Prostate gland (tissue), 2 donors: ENCODE results near the gene SMPD3. TPM values are rescaled to one million over a fixed set of nuclear protein-coding genes. Genes with fewer than 3 reads are reported as not detected.

ENCODE experiments used
- DNase-seq: peaks from one replicate; pipeline ENCODE4 v3.0.0-alpha.2; 2019; ENCODE audit warnings: low spot score
- H3K27ac ChIP-seq, 2 donors: fragments of 200-600 bp; sonication (generic); 2 replicates each; pipeline ENCODE4 v1.5.1; 2017 to 2019
- H3K27me3 ChIP-seq: fragments of 200-600 bp; sonication (generic); replicated peaks from 2 replicates; pipeline ENCODE4 v1.5.1; 2019; ENCODE audit not compliant: insufficient read depth
- H3K36me3 ChIP-seq, 2 donors: fragments of 200-600 bp; sonication (generic); 1 replicate in 1 of 2; 2 replicates in 1 of 2; pipeline versions ENCODE4 v1.5.1 to v1.8.1; 2017 to 2019
- H3K4me1 ChIP-seq: fragments of 200-600 bp; sonication (generic); replicated peaks from 2 replicates; pipeline ENCODE4 v1.5.1; 2019
- H3K4me3 ChIP-seq, 2 donors: fragments of 200-600 bp; sonication (generic); 2 replicates each; pipeline ENCODE4 v1.5.1; 2017 to 2019
- H3K9me3 ChIP-seq: fragments of 200-600 bp; sonication (generic); 2 replicates; pipeline ENCODE4 v1.5.1; 2017
- CTCF ChIP-seq, 4 experiments: fragments of 200-600 bp in 2 of 4; fragments of 450-650 bp in 2 of 4; sonication (generic) in 2 of 4; IDR thresholded peaks; 1 replicate in 3 of 4; 2 replicates in 1 of 4; pipeline ENCODE4 v1.5.1; 2016 to 2019; ENCODE audit warnings: antibody characterized with exemption in 4 of 4, mild to moderate bottlenecking in 2 of 4, moderate library complexity in 2 of 4
- POLR2A ChIP-seq: fragments of 450-650 bp; IDR thresholded peaks from one replicate; pipeline ENCODE4 v1.6.1; 2016; ENCODE audit warnings: antibody characterized with exemption, mild to moderate bottlenecking
- POLR2AphosphoS5 ChIP-seq: sonication (generic); formaldehyde crosslinking; IDR thresholded peaks from one replicate; pipeline ENCODE4 v1.6.1; 2017; ENCODE audit warnings: antibody characterized with exemption
- WGBS: methylation state at CpG from one replicate; pipeline ENCODE4 v1.1.5; 2018; 5-methylcytosine and 5-hydroxymethylcytosine counted together
- intact Hi-C: fragments of 100-400 bp; cut with DNase I; formaldehyde crosslinking; loops from one replicate; pipeline ENCODE4 v1.14.2; 2022
- total RNA-seq, 2 donors: library from RNA; depleted of rRNA; stranded (reverse); fragments of >200 nt; gene quantifications; one replicate each; pipeline ENCODE4 v1.1.0, GENCODE V29; 2016

The SMPD3 gene
- total RNA-seq, 2 donors from 2014 or later = 4.7 to 27.8 TPM

- no peaks in the 10 kb centered on the region for H3K4me1 ChIP-seq
- intact Hi-C loops = no loop called here
- no peak overlapping the region for H3K4me3 ChIP-seq
- H3K27me3 ChIP-seq = no peaks in the 10 kb centered on the region
- no peaks in the 10 kb centered on the region for H3K9me3 ChIP-seq
- no peak for DNase-seq
- TF ChIP-seq CTCF (IDR thresholded peaks at IDR 0.05) = no peak
- TF ChIP-seq POLR2A = no peak
- no peak for TF ChIP-seq POLR2AphosphoS5
- no peaks in the 10 kb centered on the region for H3K36me3 ChIP-seq
- 83% methylated on average over 22 of the region's 23 CpGs for WGBS
- no peak overlapping the region for H3K27ac ChIP-seq
Observed at GRCh38 chr16:68369697-68370580, 78.4 kb downstream of the SMPD3 start.

GRCh38 chr16:68369168-68369567 lies 79.1 kb downstream of the SMPD3 start:
- H3K4me1 ChIP-seq = no peaks in the 10 kb centered on the region
- no peak for TF ChIP-seq CTCF (IDR thresholded peaks at IDR 0.05)
- TF ChIP-seq POLR2AphosphoS5 = no peak
- TF ChIP-seq POLR2A = no peak
- intact Hi-C loops = no loop called here
- no peak overlapping the region for H3K27ac ChIP-seq
- H3K9me3 ChIP-seq = no peaks in the 10 kb centered on the region
- H3K36me3 ChIP-seq = no peaks in the 10 kb centered on the region
- no peaks in the 10 kb centered on the region for H3K27me3 ChIP-seq
- no peak for DNase-seq
- H3K4me3 ChIP-seq = no peak overlapping the region
- 81% methylated on average over 4 of the region's 4 CpGs for WGBS

GRCh38 chr16:68368301-68368888 lies 79.9 kb downstream of the SMPD3 start:
- intact Hi-C loops = no loop called here
- Histone ChIP-seq H3K4me3 (no peak overlapping the region), H3K27me3 (no peaks in the 10 kb centered on the region), H3K9me3 (no peaks in the 10 kb centered on the region), H3K36me3 (no peaks in the 10 kb centered on the region), H3K4me1 (no peaks in the 10 kb centered on the region), H3K27ac (no peak overlapping the region)
- WGBS = 75% methylated on average over 12 of the region's 12 CpGs
- TF ChIP-seq CTCF (IDR thresholded peaks at IDR 0.05) = no peak
- no peak for TF ChIP-seq POLR2A
- TF ChIP-seq POLR2AphosphoS5 = no peak
- no peak for DNase-seq

- Histone ChIP-seq H3K27ac (no peak overlapping the region), H3K36me3 (no peaks in the 10 kb centered on the region), H3K27me3 (no peaks in the 10 kb centered on the region), H3K9me3 (no peaks in the 10 kb centered on the region), H3K4me3 (no peak overlapping the region), H3K4me1 (no peaks in the 10 kb centered on the region)
- no peak for DNase-seq
- intact Hi-C loops = no loop called here
- WGBS = 88% methylated on average over 14 of the region's 14 CpGs
- TF ChIP-seq POLR2A = no peak
- TF ChIP-seq POLR2AphosphoS5 = no peak
- no peak for TF ChIP-seq CTCF (IDR thresholded peaks at IDR 0.05)
Observed at GRCh38 chr16:68367891-68368290, 80.4 kb downstream of the SMPD3 start.

GRCh38 chr16:68367440-68367839 lies 80.9 kb downstream of the SMPD3 start:
- Histone ChIP-seq H3K9me3 (no peaks in the 10 kb centered on the region), H3K4me3 (no peak overlapping the region), H3K27ac (no peak overlapping the region), H3K36me3 (no peaks in the 10 kb centered on the region), H3K27me3 (no peaks in the 10 kb centered on the region), H3K4me1 (no peaks in the 10 kb centered on the region)
- no peak for DNase-seq
- 84% methylated on average over 20 of the region's 20 CpGs for WGBS
- TF ChIP-seq CTCF (IDR thresholded peaks at IDR 0.05) (no peak), POLR2AphosphoS5 (no peak), POLR2A (no peak)
- intact Hi-C loops = no loop called here
